H1 (cell line): ENCODE measurements around the gene MAGI1. TPM values are rescaled to one million over a fixed set of nuclear protein-coding genes. Genes with fewer than 3 reads are reported as not detected.

ENCODE experiments used
- CHD1 ChIP-seq: IDR thresholded peaks from 2 replicates; pipeline ENCODE4 v1.6.1; 2012; ENCODE audit warnings: low read depth, low read length, improper control_type of control experiment
- JUND ChIP-seq: IDR thresholded peaks from 2 replicates; pipeline ENCODE4 v1.6.1; 2011; ENCODE audit warnings: mild to moderate bottlenecking, improper control_type of control experiment, low read length
- SP1 ChIP-seq: IDR thresholded peaks from 2 replicates; pipeline ENCODE4 v1.6.1; 2011; ENCODE audit warnings: low read depth, low read length
- polyA plus RNA-seq, 7 experiments: library from polyadenylated mRNA; depleted of rRNA in 3 of 7; stranded (reverse) in 5 of 7; unstranded in 2 of 7; fragments of >200 nt in 5 of 7; fragments of 200-250 nt in 2 of 7; gene quantifications; 1 replicate in 5 of 7; 2 replicates in 1 of 7; 4 replicates in 1 of 7; pipeline versions ENCODE4 v1.2.1 to v1.2.3, GENCODE V29; 2011 to 2013; ENCODE audit warnings: missing spikeins in 2 of 7, mixed read lengths in 2 of 7
- total RNA-seq: library from RNA; stranded (reverse); fragmentation: NEBNext Ultra II Directional; extraction: Animal tissue kit (Norgen Biotek cat#: 25700); gene quantifications from 2 replicates; pipeline ENCODE4 v1.2.1, GENCODE V29; 2021

MAGI1 gene
- total and polyA plus RNA-seq, 2 of the 8 experiments (the other 6 are each of a cell fraction or from before 2014, with no cell fraction given) = 19.8 to 78.0 TPM

DNA sequence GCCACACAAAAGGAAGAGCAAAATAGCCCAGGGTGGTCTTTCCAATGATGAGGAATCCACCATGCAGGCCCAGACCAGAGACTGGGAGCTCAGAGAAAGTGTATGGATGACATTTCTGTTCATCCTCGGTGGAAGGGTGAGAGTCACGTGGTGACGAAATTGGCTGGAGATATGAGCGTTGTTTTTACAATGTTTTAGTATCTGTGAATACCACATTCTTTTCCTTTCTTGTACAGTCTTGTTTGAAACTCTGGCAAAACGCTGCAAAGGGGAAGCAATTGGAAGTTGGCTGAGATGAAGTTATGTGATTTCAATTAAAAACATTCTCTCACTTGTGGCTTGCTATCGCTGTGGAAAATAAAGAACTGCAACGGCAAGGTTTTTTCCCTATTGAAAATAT is 137.5 kb downstream of the MAGI1 start (continued):
- no peak for TF ChIP-seq CHD1
- no peak for TF ChIP-seq SP1
- no peak for TF ChIP-seq JUND
